NB4 (cell line): ENCODE results near the gene PLK1.

Source experiments
- POLR2A ChIP-seq: IDR thresholded peaks from 2 replicates; pipeline ENCODE4 v1.6.1; 2011; ENCODE audit warnings: mild to moderate bottlenecking; ENCODE audit not compliant: insufficient read length; ENCODE audit errors: extremely low read depth
- TF ChIP-seq, protein P1 (sequence below): IDR thresholded peaks from one replicate; pipeline ENCODE4 v1.5.1; 2012; ENCODE audit warnings: low read depth, low read length
- TF ChIP-seq, protein P2 (sequence below): IDR thresholded peaks from 2 replicates; pipeline ENCODE4 v1.6.1; 2011; ENCODE audit warnings: low read depth, low read length

DNA sequence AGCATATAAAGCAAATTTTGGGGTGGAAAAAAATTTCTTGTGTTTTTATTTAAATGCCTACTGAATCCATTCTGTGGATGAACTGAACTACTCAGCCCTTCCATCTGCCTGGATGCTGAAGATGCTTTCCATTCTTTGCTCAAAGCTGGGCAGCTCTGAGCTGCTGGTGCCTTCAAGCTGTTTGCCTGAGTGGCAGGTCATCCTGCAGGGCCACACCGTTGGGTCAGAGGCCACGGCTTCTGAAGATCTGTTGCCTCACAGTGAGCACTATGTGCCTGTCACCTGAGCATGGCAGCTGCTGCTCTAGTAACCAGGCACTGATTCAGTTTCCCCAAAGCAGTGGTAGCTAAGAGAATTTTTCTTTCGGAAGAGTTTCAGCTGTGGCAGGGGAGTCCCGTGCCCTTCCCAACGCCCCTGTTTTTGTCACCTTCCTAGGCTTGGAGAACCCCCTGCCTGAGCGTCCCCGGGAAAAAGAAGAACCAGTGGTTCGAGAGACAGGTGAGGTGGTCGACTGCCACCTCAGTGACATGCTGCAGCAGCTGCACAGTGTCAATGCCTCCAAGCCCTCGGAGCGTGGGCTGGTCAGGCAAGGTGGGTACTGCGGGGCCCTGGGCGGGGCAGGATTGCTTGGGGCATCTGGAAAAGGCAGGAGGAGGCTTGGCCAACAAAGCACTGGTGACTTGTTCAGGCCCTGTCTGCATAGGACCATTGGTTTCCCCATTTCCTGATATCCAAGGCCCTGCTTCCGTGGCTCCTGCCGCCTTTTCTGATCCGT, 8.5 kb downstream of the PLK1 start:
- TF ChIP-seq, protein P1, sequence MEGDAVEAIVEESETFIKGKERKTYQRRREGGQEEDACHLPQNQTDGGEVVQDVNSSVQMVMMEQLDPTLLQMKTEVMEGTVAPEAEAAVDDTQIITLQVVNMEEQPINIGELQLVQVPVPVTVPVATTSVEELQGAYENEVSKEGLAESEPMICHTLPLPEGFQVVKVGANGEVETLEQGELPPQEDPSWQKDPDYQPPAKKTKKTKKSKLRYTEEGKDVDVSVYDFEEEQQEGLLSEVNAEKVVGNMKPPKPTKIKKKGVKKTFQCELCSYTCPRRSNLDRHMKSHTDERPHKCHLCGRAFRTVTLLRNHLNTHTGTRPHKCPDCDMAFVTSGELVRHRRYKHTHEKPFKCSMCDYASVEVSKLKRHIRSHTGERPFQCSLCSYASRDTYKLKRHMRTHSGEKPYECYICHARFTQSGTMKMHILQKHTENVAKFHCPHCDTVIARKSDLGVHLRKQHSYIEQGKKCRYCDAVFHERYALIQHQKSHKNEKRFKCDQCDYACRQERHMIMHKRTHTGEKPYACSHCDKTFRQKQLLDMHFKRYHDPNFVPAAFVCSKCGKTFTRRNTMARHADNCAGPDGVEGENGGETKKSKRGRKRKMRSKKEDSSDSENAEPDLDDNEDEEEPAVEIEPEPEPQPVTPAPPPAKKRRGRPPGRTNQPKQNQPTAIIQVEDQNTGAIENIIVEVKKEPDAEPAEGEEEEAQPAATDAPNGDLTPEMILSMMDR: no peak
- TF ChIP-seq, protein P2, sequence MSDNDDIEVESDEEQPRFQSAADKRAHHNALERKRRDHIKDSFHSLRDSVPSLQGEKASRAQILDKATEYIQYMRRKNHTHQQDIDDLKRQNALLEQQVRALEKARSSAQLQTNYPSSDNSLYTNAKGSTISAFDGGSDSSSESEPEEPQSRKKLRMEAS: no peak
- TF ChIP-seq POLR2A: no peak
